Activated CD4-positive, alpha-beta T cell treated with anti-CD3 and anti-CD28 coated beads for 48 hours (primary cell): ENCODE measurements around the gene AFAP1L2.
A peak's percentile ranks its signal among the peaks of the same experiment; 100 is the strongest.

Experiments used
- DNase-seq: peaks from one replicate; pipeline ENCODE4 v3.0.0-alpha.2; 2020

Gene AFAP1L2

GRCh38 chr10:114308531-114309363 is 95.6 kb downstream of the AFAP1L2 start:
- no peak for DNase-seq

- peak; percentile 12 for DNase-seq
These were observed 96.6 kb downstream of the AFAP1L2 start for GRCh38 chr10:114307731-114308130.

GRCh38 chr10:114306116-114306973 is 98.0 kb downstream of the AFAP1L2 start:
- no peak for DNase-seq

- no peak for DNase-seq
These were observed 98.8 kb downstream of the AFAP1L2 start for GRCh38 chr10:114305521-114305925.

GRCh38 chr10:114304571-114305421 is 99.5 kb downstream of the AFAP1L2 start:
- DNase-seq, result peak; percentile 71

GRCh38 chr10:114304017-114304570 is 100.2 kb downstream of the AFAP1L2 start:
- DNase-seq, result peak; percentile 84

- no peak for DNase-seq
These were observed 100.7 kb downstream of the AFAP1L2 start for GRCh38 chr10:114303556-114303955.

GRCh38 chr10:114301951-114302710 is 102.2 kb downstream of the AFAP1L2 start:
- no peak for DNase-seq

GRCh38 chr10:114301177-114301576 is 103.1 kb downstream of the AFAP1L2 start:
- no peak for DNase-seq

- DNase-seq, result no peak
These were observed 104.2 kb downstream of the AFAP1L2 start for GRCh38 chr10:114300036-114300645.

- DNase-seq, result no peak
These were observed 107.1 kb downstream of the AFAP1L2 start for GRCh38 chr10:114297136-114297705.

GRCh38 chr10:114295393-114295792 is 108.9 kb downstream of the AFAP1L2 start:
- no peak for DNase-seq

GRCh38 chr10:114294549-114294948 is 109.8 kb downstream of the AFAP1L2 start:
- DNase-seq, result no peak

- no peak for DNase-seq
These were observed 111.2 kb downstream of the AFAP1L2 start for GRCh38 chr10:114293075-114293474.

- no peak for DNase-seq
These were observed 112.8 kb downstream of the AFAP1L2 start for GRCh38 chr10:114291516-114291915.

GRCh38 chr10:114291076-114291475 is 113.2 kb downstream of the AFAP1L2 start:
- DNase-seq, result no peak

GRCh38 chr10:114290038-114290437 is 114.3 kb downstream of the AFAP1L2 start:
- DNase-seq, result no peak

- no peak for DNase-seq
These were observed 115.2 kb downstream of the AFAP1L2 start for GRCh38 chr10:114289096-114289436.

- DNase-seq, result no peak
These were observed 115.7 kb downstream of the AFAP1L2 start for GRCh38 chr10:114288424-114289095.

GRCh38 chr10:114286921-114287320 is 117.4 kb downstream of the AFAP1L2 start:
- no peak for DNase-seq
